OCI-LY3 (cell line): Measurements from ENCODE around the gene CACNA1F.

ENCODE experiments used
- H2AFZ ChIP-seq: fragments of 200-600, 300-600 bp; shearing (Covaris generic); 2 replicates; pipeline ENCODE4 v1.6.0; 2014; ENCODE audit warnings: antibody characterized with exemption, low read depth, low read length
- H3K27ac ChIP-seq: fragments of 200-600, 300-600 bp; sonication (generic); 2 replicates; pipeline ENCODE4 v1.5.1; 2014; ENCODE audit warnings: mild to moderate bottlenecking, low read length, moderate library complexity, mixed read lengths
- H3K27me3 ChIP-seq: fragments of 200-600, 300-600 bp; sonication (generic); 2 replicates; pipeline ENCODE4 v1.6.1; 2014; ENCODE audit warnings: low read depth, low read length, mixed read lengths
- H3K36me3 ChIP-seq: fragments of 200-600, 300-600 bp; sonication (generic); replicated peaks from 2 replicates; pipeline ENCODE3; 2014; ENCODE audit warnings: low read depth, low read length, mixed read lengths
- H3K4me1 ChIP-seq: fragments of 300-600, 200-600 bp; sonication (generic); 2 replicates; pipeline ENCODE4 v1.6.1; 2014; ENCODE audit warnings: low read length, mixed read lengths
- H3K4me2 ChIP-seq: fragments of 200-600, 300-600 bp; sonication (generic); 2 replicates; pipeline ENCODE4 v1.6.1; 2014; ENCODE audit warnings: low read length, mixed read lengths
- H3K4me3 ChIP-seq: fragments of 300-600, 200-600 bp; sonication (generic); 2 replicates; pipeline ENCODE4 v1.5.1; 2014; ENCODE audit warnings: antibody characterized with exemption, mild to moderate bottlenecking, low read length, moderate library complexity
- H3K79me2 ChIP-seq: fragments of 300-600, 200-600 bp; shearing (Covaris generic); 2 replicates; pipeline ENCODE4 v1.6.1; 2014; ENCODE audit warnings: mild to moderate bottlenecking, low read length, mixed read lengths
- H3K9ac ChIP-seq: fragments of 300-600, 200-600 bp; shearing (Covaris generic); 2 replicates; pipeline ENCODE4 v1.6.0; 2014; ENCODE audit warnings: mild to moderate bottlenecking, low read length, moderate library complexity
- H3K9me3 ChIP-seq: fragments of 200-600, 300-600 bp; shearing (Covaris generic); 2 replicates; pipeline ENCODE4 v1.6.1; 2014; ENCODE audit warnings: low read length, mixed read lengths; ENCODE audit not compliant: insufficient read depth
- H4K20me1 ChIP-seq: fragments of 200-600, 300-600 bp; sonication (generic); 2 replicates; pipeline ENCODE4 v1.6.1; 2016; ENCODE audit warnings: low read length, mixed read lengths; ENCODE audit not compliant: insufficient read depth
- CTCF ChIP-seq: fragments of 200-600, 300-600 bp; sonication (generic); IDR thresholded peaks from 2 replicates; pipeline ENCODE4 v1.5.1; 2014; ENCODE audit warnings: antibody characterized with exemption, low read length, low read depth
- EZH2phosphoT487 ChIP-seq: fragments of 200-600 bp; shearing (Covaris generic); IDR thresholded peaks from 2 replicates; pipeline ENCODE4 v1.6.1; 2018; ENCODE audit warnings: antibody characterized with exemption, mixed run types, low read depth

The CACNA1F gene

GRCh38 chrX:49199906-49200771 is 33.0 kb downstream of the CACNA1F start, which contains the start of gene SYP:
Gene SYP (minus strand): TSS chrX:49200193. CDS start chrX:49200186, 7 bp downstream.
- TF ChIP-seq CTCF (no peak), EZH2phosphoT487 (no peak)
- Histone ChIP-seq H2AFZ (peak within 1 kb of the TSS; percentile 56; the same call in 1 of the 2 replicates), H3K27me3 (no peaks in the 10 kb centered on the region), H3K27ac (peak within 1 kb of the TSS; percentile 74), H3K36me3 (no peaks in the 10 kb centered on the region), H3K4me3 (peak within 1 kb of the TSS; percentile 85), H4K20me1 (no peaks in the 10 kb centered on the region), H3K9me3 (no peaks in the 10 kb centered on the region), H3K9ac (peak within 1 kb of the TSS; percentile 89), H3K4me2 (peak within 1 kb of the TSS; percentile 92), H3K4me1 (peaks cover 12% of the 10 kb centered on the region), H3K79me2 (no peaks in the 10 kb centered on the region)

GRCh38 chrX:49199315-49199595 is 33.9 kb downstream of the CACNA1F start:
- Histone ChIP-seq H3K9ac (peak overlapping the region; percentile 62; the same call in 1 of the 2 replicates), H3K27ac (no peak overlapping the region), H3K4me3 (peak overlapping the region; percentile 85), H3K36me3 (no peaks in the 10 kb centered on the region), H3K4me1 (peaks cover 12% of the 10 kb centered on the region), H3K9me3 (no peaks in the 10 kb centered on the region), H3K27me3 (no peaks in the 10 kb centered on the region), H3K79me2 (no peaks in the 10 kb centered on the region), H2AFZ (no peak overlapping the region), H4K20me1 (no peaks in the 10 kb centered on the region), H3K4me2 (peak overlapping the region; percentile 74)
- TF ChIP-seq EZH2phosphoT487 (no peak), CTCF (no peak)

- no peak overlapping the region for H3K27ac ChIP-seq
- peak overlapping the region; percentile 85 for H3K4me3 ChIP-seq
These were observed 34.4 kb downstream of the CACNA1F start for GRCh38 chrX:49198540-49199314.

More at GRCh38 chrX:49198540-49199314, 34.4 kb downstream of the CACNA1F start:
- no peaks in the 10 kb centered on the region for H3K79me2 ChIP-seq
- no peaks in the 10 kb centered on the region for H3K36me3 ChIP-seq
- H3K9me3 ChIP-seq = no peaks in the 10 kb centered on the region
- H3K27me3 ChIP-seq = no peaks in the 10 kb centered on the region
- H3K4me1 ChIP-seq = peaks cover 12% of the 10 kb centered on the region
- H3K4me2 ChIP-seq = peak overlapping the region; percentile 74
- H2AFZ ChIP-seq = no peak overlapping the region
- no peak for TF ChIP-seq CTCF
- no peak for TF ChIP-seq EZH2phosphoT487
- H3K9ac ChIP-seq = no peak overlapping the region
- H4K20me1 ChIP-seq = no peaks in the 10 kb centered on the region
